HG02798 (cell line): ENCODE results near the gene GLTP.

Experiments
- ATAC-seq: cut with Tn5 transposase; IDR thresholded peaks from one replicate; pipeline ENCODE4 v1.9.1; 2021; ENCODE audit warnings: mild to moderate bottlenecking; ENCODE audit not compliant: unreplicated experiment, poor library complexity

GLTP gene

DNA sequence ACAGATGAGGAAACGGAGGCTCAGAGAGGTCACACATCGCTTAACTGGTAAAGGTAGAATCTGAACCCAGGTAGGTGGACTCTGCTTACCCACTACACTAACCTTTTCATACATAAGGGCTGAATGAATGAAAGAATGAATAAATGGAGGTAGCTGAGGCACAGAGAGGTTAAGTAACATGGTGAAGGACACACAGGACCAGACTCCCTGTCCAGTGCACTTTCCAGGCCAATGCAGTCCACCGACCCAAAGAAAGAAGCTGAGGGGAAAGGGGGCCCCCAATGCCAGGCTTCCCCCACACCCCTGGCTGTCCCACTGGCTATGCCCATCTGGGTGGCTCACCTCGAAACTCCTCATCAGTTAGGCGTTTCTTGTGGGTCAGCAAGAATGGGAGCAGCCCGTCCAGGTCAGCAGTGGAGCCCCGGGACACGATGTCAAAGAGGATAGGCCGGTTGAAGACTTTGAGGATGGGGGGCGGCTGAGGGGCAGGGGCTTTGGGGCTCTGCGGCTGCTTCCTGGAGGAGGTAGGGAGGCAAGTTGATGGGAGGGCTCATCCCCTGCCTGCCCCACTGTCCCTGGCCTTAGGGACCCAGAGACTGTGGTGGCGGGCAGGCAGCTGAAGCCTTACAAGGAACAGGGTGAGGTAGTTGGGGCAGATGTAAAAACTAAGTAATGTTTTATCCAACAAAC, 72.2 kb downstream of the GLTP start:
- no peak for ATAC-seq

DNA sequence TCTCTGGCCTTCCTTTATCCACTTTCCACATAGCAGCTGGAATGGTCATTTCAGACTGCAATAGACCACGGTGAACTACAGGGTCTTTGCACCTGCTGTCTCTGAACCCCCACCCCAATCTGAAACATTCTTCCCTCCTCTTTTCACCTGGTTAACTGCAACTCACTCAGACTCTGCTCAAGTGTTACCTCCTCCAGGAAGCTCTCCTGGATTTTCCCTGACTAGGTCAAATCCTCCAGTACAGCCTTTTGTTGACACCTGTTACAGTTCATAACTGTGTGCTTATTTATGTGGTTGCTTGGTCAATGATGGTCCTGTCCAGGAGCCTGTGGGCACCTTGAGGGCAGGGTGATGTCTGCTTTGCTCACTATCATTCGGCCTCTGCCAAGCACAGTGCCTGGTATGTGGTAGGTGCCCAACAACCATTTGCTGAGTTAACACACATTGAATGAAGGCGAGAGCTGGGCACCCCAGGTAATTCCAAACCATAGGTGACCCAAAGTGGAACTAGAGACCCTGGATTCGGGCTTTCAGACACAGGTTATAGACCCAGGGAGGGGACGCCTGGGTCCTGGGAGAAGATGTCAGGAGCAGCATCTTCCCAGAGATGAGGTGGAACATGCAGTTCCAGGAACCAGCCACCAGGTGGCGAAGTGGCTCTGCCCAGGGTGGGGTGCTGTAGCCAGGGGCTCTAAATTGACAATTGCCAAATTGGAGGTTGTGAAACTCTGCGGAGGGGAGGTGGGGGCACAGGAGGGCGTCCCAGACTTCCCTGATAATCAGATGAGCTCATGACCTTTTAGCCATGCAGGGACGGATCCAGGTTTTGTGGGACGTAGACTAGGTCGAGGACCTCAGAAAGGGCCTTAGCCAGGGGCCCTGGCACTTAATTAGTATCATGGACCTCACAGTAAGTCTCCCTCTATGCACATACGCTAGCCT, 75.2 kb downstream of the GLTP start:
- no peak for ATAC-seq

DNA sequence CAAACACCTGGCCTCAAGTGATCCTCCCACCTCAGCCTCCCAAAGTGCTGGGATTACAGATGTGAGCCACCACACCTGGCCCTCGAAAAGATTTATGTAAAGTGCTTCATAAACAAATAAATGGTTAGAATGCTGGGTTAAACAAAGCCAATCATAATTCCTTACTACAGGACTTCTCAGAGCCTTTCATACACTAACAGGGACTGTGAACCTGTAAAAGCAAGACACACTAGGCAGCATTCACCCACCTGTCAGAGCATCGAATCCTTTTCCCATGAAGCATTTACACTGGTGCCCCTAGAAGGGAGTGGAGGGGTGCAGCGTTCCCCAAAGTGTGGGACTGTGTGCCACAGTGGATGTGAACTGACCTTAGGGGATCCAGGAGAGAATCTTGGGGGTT, 76.7 kb downstream of the GLTP start:
- ATAC-seq, result no peak

DNA sequence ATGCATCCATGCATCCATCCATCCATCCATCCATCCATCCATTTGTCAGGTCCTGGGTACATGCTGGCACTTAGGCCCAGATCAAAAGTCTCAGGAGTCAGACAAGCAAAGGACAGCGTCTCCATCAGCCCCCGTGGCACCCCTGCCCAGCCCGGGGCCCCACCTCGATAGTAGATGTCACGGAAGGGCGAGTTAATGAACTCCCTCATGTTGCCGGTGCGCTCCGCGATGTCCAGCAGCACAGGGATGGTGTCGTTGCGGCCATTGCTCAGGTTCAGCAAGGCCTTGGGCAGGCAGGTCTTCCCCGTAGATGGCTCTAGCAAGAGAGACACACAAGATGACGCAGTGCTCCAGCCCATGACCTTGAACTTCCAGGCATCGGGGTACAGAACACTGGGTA, 77.5 kb downstream of the GLTP start:
- ATAC-seq, result no peak
